CD4-positive, CD25-positive, alpha-beta regulatory T cell (primary cell): Measurements from ENCODE around the gene PTPRN2. TPM values are rescaled to one million over a fixed set of nuclear protein-coding genes. Genes with fewer than 3 reads are reported as not detected.

ENCODE experiments used
- ATAC-seq, 2 donors: fragments of 150-1000 bp; cut with Tn5 transposase; one replicate each; pipeline ENCODE4 v1.10.0; 2021; ENCODE audit warnings: low read depth in 2 of 2, moderate number of reproducible peaks in 2 of 2, moderate library complexity in 1 of 2
- DNase-seq, 3 donors: peaks; one replicate each; pipeline versions ENCODE4 v3.0.0 to v3.0.0-alpha.2; 2012 to 2022; ENCODE audit warnings: mixed read lengths in 1 of 3
- H3K27ac ChIP-seq: one replicate; pipeline ENCODE4 v1.7.0; 2013; ENCODE audit warnings: mild to moderate bottlenecking, low read length; ENCODE audit not compliant: insufficient read depth, poor library complexity, severe bottlenecking
- H3K27me3 ChIP-seq: one replicate; pipeline ENCODE4 v1.7.0; 2013; ENCODE audit warnings: low read length; ENCODE audit not compliant: control insufficient read depth, insufficient read depth
- H3K36me3 ChIP-seq: one replicate; pipeline ENCODE4 v1.7.0; 2013; ENCODE audit warnings: mild to moderate bottlenecking, low read length, moderate library complexity; ENCODE audit not compliant: control insufficient read depth, insufficient read depth
- H3K4me1 ChIP-seq: 2 replicates; pipeline ENCODE4 v1.7.0; 2013; ENCODE audit warnings: mild to moderate bottlenecking, low read length; ENCODE audit not compliant: insufficient read depth, control insufficient read depth, poor library complexity, severe bottlenecking
- H3K4me3 ChIP-seq: one replicate; pipeline ENCODE4 v1.7.0; 2013; ENCODE audit warnings: low read depth, mild to moderate bottlenecking, low read length, moderate library complexity
- H3K9me3 ChIP-seq, 2 experiments: 1 replicate in 1 of 2; 2 replicates in 1 of 2; pipeline ENCODE4 v1.7.0; 2013; ENCODE audit warnings: low read length in 2 of 2, mild to moderate bottlenecking in 1 of 2, moderate library complexity in 1 of 2; ENCODE audit not compliant: control insufficient read depth in 2 of 2
- H3K27ac Mint-ChIP-seq, 3 donors: one replicate each; pipeline ENCODE4 v1.8.0; 2020 to 2022; ENCODE audit warnings: mild to moderate bottlenecking in 3 of 3, mixed read lengths in 3 of 3, moderate library complexity in 2 of 3
- H3K27me3 Mint-ChIP-seq: one replicate; pipeline ENCODE4 v1.8.0; 2022; ENCODE audit warnings: mild to moderate bottlenecking, mixed read lengths
- H3K36me3 Mint-ChIP-seq: one replicate; pipeline ENCODE4 v1.8.0; 2020; ENCODE audit warnings: mixed read lengths
- H3K4me1 Mint-ChIP-seq, 4 donors: one replicate each; pipeline ENCODE4 v1.8.0; 2020 to 2022; ENCODE audit warnings: mixed read lengths in 4 of 4, mild to moderate bottlenecking in 1 of 4
- H3K4me3 Mint-ChIP-seq, 4 donors: one replicate each; pipeline ENCODE4 v1.8.0; 2020 to 2022; ENCODE audit warnings: mild to moderate bottlenecking in 4 of 4, mixed read lengths in 4 of 4, moderate library complexity in 3 of 4
- H3K9me3 Mint-ChIP-seq, 7 donors: one replicate each; pipeline ENCODE4 v1.8.0; 2020 to 2022; ENCODE audit warnings: mixed read lengths in 7 of 7, mild to moderate bottlenecking in 3 of 7, moderate library complexity in 2 of 7
- polyA plus RNA-seq, 4 donors: library from polyadenylated mRNA; unstranded; fragments of 300-500 nt; fragmentation: Illumina TruSeq; gene quantifications; one replicate each; pipeline ENCODE4 v1.2.3, GENCODE V29; 2021
- total RNA-seq: library from RNA; stranded (reverse); gene quantifications from one replicate; pipeline ENCODE4 v1.2.3, GENCODE V29; 2022

Gene PTPRN2
- total and polyA plus RNA-seq, 5 donors from 2014 or later: 1.6 to 4.7 (median 2.7) TPM

- Histone ChIP-seq H3K4me3 (no peak overlapping the region), H3K36me3 (no peaks in the 10 kb centered on the region), H3K27me3 (no peaks in the 10 kb centered on the region), H3K9me3 (peaks cover 2 to 11% of the 10 kb centered on the region in 2 experiments), H3K4me1 (no peaks in the 10 kb centered on the region), H3K27ac (no peak overlapping the region)
- Mint-ChIP-seq H3K27me3 (no peaks in the 10 kb centered on the region), H3K9me3 (peaks cover 0 to 9% (median 2%) of the 10 kb centered on the region in 7 donors), H3K36me3 (no peaks in the 10 kb centered on the region), H3K4me3 (no peak overlapping the region), H3K4me1 (no peaks in the 10 kb centered on the region), H3K27ac (no peak overlapping the region)
- ATAC-seq (no peak), DNase-seq (no peak)
Measured at GRCh38 chr7:158401295-158401694, 186.3 kb downstream of the PTPRN2 start.

- peaks cover 2 to 11% of the 10 kb centered on the region in 2 experiments for H3K9me3 ChIP-seq
- H3K36me3 ChIP-seq: no peaks in the 10 kb centered on the region
- H3K27me3 ChIP-seq: no peaks in the 10 kb centered on the region
- DNase-seq (no peak), ATAC-seq (no peak)
- H3K36me3 Mint-ChIP-seq: no peaks in the 10 kb centered on the region
- H3K9me3 Mint-ChIP-seq: peaks cover 0 to 9% (median 2%) of the 10 kb centered on the region in 7 donors
- no peaks in the 10 kb centered on the region for H3K27me3 Mint-ChIP-seq
- H3K4me1 Mint-ChIP-seq: no peaks in the 10 kb centered on the region
- H3K4me3 Mint-ChIP-seq: no peak overlapping the region
- no peaks in the 10 kb centered on the region for H3K4me1 ChIP-seq
- H3K27ac ChIP-seq: no peak overlapping the region
- H3K4me3 ChIP-seq: no peak overlapping the region
- H3K27ac Mint-ChIP-seq: no peak overlapping the region
Measured at GRCh38 chr7:158400601-158401225, 186.9 kb downstream of the PTPRN2 start.

GRCh38 chr7:158399762-158400161, 187.9 kb downstream of the PTPRN2 start:
- H3K9me3 ChIP-seq: peaks cover 2 to 11% of the 10 kb centered on the region in 2 experiments
- H3K27ac ChIP-seq: no peak overlapping the region
- no peaks in the 10 kb centered on the region for H3K27me3 ChIP-seq
- Mint-ChIP-seq H3K4me3 (no peak overlapping the region), H3K27ac (no peak overlapping the region), H3K27me3 (no peaks in the 10 kb centered on the region), H3K9me3 (peaks cover 0 to 9% (median 2%) of the 10 kb centered on the region in 7 donors), H3K4me1 (no peaks in the 10 kb centered on the region), H3K36me3 (no peaks in the 10 kb centered on the region)
- no peak for DNase-seq
- H3K4me1 ChIP-seq: no peaks in the 10 kb centered on the region
- H3K4me3 ChIP-seq: no peak overlapping the region
- H3K36me3 ChIP-seq: no peaks in the 10 kb centered on the region
- no peak for ATAC-seq

- H3K4me3 Mint-ChIP-seq: no peak overlapping the region
Measured at GRCh38 chr7:158398750-158399149, 188.9 kb downstream of the PTPRN2 start.

GRCh38 chr7:158397885-158398284, 189.7 kb downstream of the PTPRN2 start:
- ATAC-seq: no peak
- no peaks in the 10 kb centered on the region for H3K27me3 Mint-ChIP-seq
- no peak for DNase-seq
- H3K27ac Mint-ChIP-seq: no peak overlapping the region
- peaks cover 2 to 11% of the 10 kb centered on the region in 2 experiments for H3K9me3 ChIP-seq
- peaks cover 0 to 9% (median 2%) of the 10 kb centered on the region in 7 donors for H3K9me3 Mint-ChIP-seq
- no peak overlapping the region for H3K27ac ChIP-seq
- H3K27me3 ChIP-seq: no peaks in the 10 kb centered on the region
- H3K4me3 Mint-ChIP-seq: no peak overlapping the region
- H3K4me1 ChIP-seq: no peaks in the 10 kb centered on the region
- no peaks in the 10 kb centered on the region for H3K4me1 Mint-ChIP-seq
- H3K36me3 ChIP-seq: no peaks in the 10 kb centered on the region
- H3K36me3 Mint-ChIP-seq: no peaks in the 10 kb centered on the region
- H3K4me3 ChIP-seq: no peak overlapping the region

More at GRCh38 chr7:158398750-158399149, 188.9 kb downstream of the PTPRN2 start:
- Histone ChIP-seq H3K4me3 (no peak overlapping the region), H3K4me1 (no peaks in the 10 kb centered on the region), H3K36me3 (no peaks in the 10 kb centered on the region), H3K27me3 (no peaks in the 10 kb centered on the region), H3K9me3 (peaks cover 2 to 11% of the 10 kb centered on the region in 2 experiments), H3K27ac (no peak overlapping the region)
- H3K4me1 Mint-ChIP-seq: no peaks in the 10 kb centered on the region
- no peak for ATAC-seq
- H3K36me3 Mint-ChIP-seq: no peaks in the 10 kb centered on the region
- no peak overlapping the region for H3K27ac Mint-ChIP-seq
- DNase-seq: no peak
- H3K27me3 Mint-ChIP-seq: no peaks in the 10 kb centered on the region
- H3K9me3 Mint-ChIP-seq: peaks cover 0 to 9% (median 2%) of the 10 kb centered on the region in 7 donors

- H3K4me1 ChIP-seq: no peaks in the 10 kb centered on the region
- no peaks in the 10 kb centered on the region for H3K27me3 Mint-ChIP-seq
- H3K4me3 ChIP-seq: no peak overlapping the region
- H3K27me3 ChIP-seq: no peaks in the 10 kb centered on the region
- H3K27ac Mint-ChIP-seq: peak overlapping the region in 1 of 3 donors; percentile 91
- H3K36me3 Mint-ChIP-seq: no peaks in the 10 kb centered on the region
- H3K4me1 Mint-ChIP-seq: no peaks in the 10 kb centered on the region
- H3K27ac ChIP-seq: no peak overlapping the region
- peaks cover 0 to 9% (median 2%) of the 10 kb centered on the region in 7 donors for H3K9me3 Mint-ChIP-seq
- H3K4me3 Mint-ChIP-seq: no peak overlapping the region
- DNase-seq (no peak), ATAC-seq (no peak)
- H3K9me3 ChIP-seq: peaks cover 2 to 11% of the 10 kb centered on the region in 2 experiments
- no peaks in the 10 kb centered on the region for H3K36me3 ChIP-seq
Measured at GRCh38 chr7:158396982-158397862, 190.4 kb downstream of the PTPRN2 start.

GRCh38 chr7:158396301-158396905, 191.2 kb downstream of the PTPRN2 start:
- DNase-seq (no peak), ATAC-seq (no peak)
- Histone ChIP-seq H3K27ac (no peak overlapping the region), H3K27me3 (no peaks in the 10 kb centered on the region), H3K4me1 (no peaks in the 10 kb centered on the region), H3K4me3 (no peak overlapping the region), H3K36me3 (no peaks in the 10 kb centered on the region), H3K9me3 (peaks cover 2 to 11% of the 10 kb centered on the region in 2 experiments)
- Mint-ChIP-seq H3K27me3 (no peaks in the 10 kb centered on the region), H3K4me1 (no peaks in the 10 kb centered on the region), H3K27ac (no peak overlapping the region), H3K4me3 (no peak overlapping the region), H3K9me3 (peaks cover 0 to 9% (median 2%) of the 10 kb centered on the region in 7 donors), H3K36me3 (no peaks in the 10 kb centered on the region)
